IPS-NIHi7 (cell line): ENCODE measurements around the gene RASL10A.

Experiments
- DNase-seq: peaks from one replicate; pipeline ENCODE4 v3.0.0; 2012; ENCODE audit warnings: mixed read lengths; ENCODE audit errors: extremely low spot score

Gene RASL10A

GRCh38 chr22:29339381-29340235, 24.1 kb upstream of the RASL10A start:
- no peak for DNase-seq

GRCh38 chr22:29338398-29338797, 22.9 kb upstream of the RASL10A start:
- no peak for DNase-seq

- DNase-seq = no peak
These were observed 22.3 kb upstream of the RASL10A start for GRCh38 chr22:29337631-29338284.

- no peak for DNase-seq
These were observed 21.4 kb upstream of the RASL10A start for GRCh38 chr22:29336751-29337490.

GRCh38 chr22:29335656-29336055, 20.2 kb upstream of the RASL10A start:
- no peak for DNase-seq

GRCh38 chr22:29334696-29335344, 19.3 kb upstream of the RASL10A start:
- no peak for DNase-seq

- no peak for DNase-seq
These were observed 18.7 kb upstream of the RASL10A start for GRCh38 chr22:29334148-29334547.

GRCh38 chr22:29332886-29333496, 17.5 kb upstream of the RASL10A start:
- DNase-seq = no peak

GRCh38 chr22:29331658-29332300, 16.3 kb upstream of the RASL10A start:
- DNase-seq = no peak

GRCh38 chr22:29331213-29331612, 15.7 kb upstream of the RASL10A start:
- no peak for DNase-seq

GRCh38 chr22:29330753-29331152, 15.3 kb upstream of the RASL10A start:
- DNase-seq = peak; percentile 46

- no peak for DNase-seq
These were observed 14.8 kb upstream of the RASL10A start for GRCh38 chr22:29330291-29330690.

- no peak for DNase-seq
These were observed 14.1 kb upstream of the RASL10A start for GRCh38 chr22:29329581-29329980.

- no peak for DNase-seq
These were observed 13.3 kb upstream of the RASL10A start for GRCh38 chr22:29328566-29329500.

GRCh38 chr22:29328055-29328454, 12.6 kb upstream of the RASL10A start:
- DNase-seq = no peak

GRCh38 chr22:29327089-29327764, 11.7 kb upstream of the RASL10A start:
- DNase-seq = no peak

GRCh38 chr22:29326481-29326880, 11.0 kb upstream of the RASL10A start:
- no peak for DNase-seq

- no peak for DNase-seq
These were observed 10.4 kb upstream of the RASL10A start for GRCh38 chr22:29325785-29326315.

- DNase-seq = no peak
These were observed 9.9 kb upstream of the RASL10A start for GRCh38 chr22:29325356-29325755.
